ENCODE results near the gene LIX1.

- TF ChIP-seq POLR2A (IDR thresholded peaks at IDR 0.05): no peak
- peak in 5 of 6 experiments; percentile 21 to 52 (median 35) for TF ChIP-seq CTCF (IDR thresholded peaks at IDR 0.05)
Measured at GRCh38 chr5:97142521-97143254, at the start of gene LIX1.

Measured in adrenal gland (tissue), 5 donors.